Stimulated activated CD4-positive, alpha-beta T cell treated with anti-CD3 and anti-CD28 coated beads, Interleukin-15, amount 100 ng/mL, for 1 hour (primary cell): ENCODE results near the gene COL19A1.

ENCODE experiments used
- DNase-seq, 2 donors: peaks; one replicate each; pipeline ENCODE4 v3.0.0-alpha.2; 2020; ENCODE audit warnings: low read depth in 1 of 2, low spot score in 1 of 2

The COL19A1 gene

DNA sequence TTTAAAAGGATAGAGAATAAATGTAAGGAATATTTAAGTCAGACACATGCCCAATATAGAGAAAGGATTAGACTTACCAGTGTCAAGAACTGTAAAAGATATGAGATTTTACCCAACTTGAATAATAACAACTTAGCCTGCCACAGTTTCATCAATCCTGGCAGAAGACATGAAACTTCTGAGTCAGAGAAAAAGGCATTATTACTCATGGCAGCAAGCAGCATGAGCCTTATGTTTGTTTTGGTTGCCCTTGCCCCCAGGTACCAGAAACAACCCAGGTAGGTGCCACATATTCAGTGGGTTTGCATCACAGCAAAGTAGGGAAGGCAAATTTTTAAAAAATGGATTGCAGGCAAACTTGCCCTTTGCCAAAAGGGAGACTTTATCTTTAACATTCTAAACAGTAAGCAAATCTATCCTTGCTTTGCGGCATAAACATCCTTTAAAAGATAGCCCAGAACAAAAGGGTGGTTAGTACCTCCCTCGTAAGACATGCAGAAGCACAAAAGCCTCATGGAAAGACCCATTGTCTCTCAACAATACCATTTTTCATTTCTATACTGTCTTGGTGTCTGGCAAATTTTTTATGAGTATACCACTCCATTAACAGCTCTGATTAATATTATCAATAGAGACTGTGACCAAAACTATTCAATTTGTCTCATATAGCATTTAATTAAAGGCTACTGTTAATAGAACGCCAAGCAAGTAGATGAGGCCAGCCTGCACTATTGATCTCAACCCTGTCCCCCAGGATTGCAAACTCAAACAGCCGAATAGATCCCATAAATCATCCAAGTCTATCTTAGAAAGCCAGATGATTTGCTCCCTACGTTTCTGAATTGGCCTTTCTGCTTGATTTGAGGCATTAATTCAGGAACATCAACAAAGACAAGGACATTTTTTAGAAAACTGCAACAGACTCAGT lies 185.1 kb downstream of the COL19A1 start:
- no peak for DNase-seq

DNA sequence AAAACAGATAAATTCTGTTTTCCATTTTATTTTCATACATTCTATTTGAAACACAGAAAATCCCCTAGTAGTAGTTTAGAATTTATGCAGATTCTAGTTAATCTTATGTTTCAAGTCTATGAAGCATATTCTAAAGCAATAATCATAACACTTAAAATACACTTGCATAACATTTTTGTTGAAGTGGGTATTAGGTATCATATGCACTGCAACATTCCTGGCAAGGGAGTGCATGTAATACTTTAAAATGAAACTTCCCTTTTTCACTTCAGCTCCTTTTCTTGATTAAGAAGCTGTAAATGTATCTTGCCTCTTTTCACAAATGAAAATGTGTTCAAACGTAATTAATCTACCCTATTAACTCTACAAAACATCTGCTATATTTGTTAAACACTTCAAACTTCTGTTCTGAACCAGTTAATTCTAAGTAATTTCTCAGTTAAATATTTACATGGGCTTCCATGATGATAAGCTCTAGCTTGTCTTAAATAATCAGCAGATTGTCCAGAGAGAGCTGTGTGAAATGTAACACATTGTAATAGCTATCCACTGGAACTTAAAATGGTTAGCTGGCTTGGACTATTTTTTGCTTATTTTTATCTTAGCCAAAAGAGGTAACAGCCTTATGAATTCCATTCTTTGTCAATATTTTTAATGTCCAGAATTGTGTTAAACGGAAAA lies 192.8 kb downstream of the COL19A1 start:
- no peak for DNase-seq

DNA sequence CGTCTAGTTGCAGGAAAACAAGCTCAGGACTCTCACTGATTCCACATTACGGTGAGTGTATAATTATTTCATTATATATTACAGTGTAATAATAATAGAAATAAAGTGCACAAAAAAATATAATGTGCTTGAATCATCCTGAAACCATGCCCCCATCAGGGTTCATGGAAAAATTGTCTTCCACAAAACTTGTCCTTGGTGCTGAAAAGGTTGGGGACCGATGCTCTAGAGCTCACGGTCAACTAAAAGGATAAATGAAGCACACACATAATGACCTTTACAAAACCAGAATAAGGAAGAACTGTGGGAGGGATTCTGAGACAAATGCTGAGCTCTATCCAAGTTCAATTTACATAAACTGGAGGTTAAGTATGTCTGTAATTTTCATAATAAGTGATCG lies 194.3 kb downstream of the COL19A1 start:
- DNase-seq: no peak

GRCh38 chr6:70061546-70061945 lies 195.2 kb downstream of the COL19A1 start:
- no peak for DNase-seq

DNA sequence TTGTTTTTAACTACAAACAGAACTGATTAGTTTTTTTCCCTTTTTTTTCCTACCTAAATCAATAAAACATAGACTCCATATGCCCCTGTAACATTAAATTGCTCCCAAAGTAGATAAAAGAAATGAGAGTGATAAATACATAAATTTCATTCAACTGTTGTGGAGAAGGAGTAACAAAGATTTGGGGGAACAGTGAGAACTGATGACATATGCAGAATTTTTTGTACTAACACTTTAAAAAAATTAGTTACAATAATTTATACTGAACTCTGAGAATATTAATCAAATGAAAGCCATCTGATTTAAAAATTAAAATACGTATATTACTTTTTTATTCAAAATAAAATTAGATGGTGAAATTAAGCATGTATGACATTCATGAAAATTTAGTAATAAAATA lies 195.7 kb downstream of the COL19A1 start:
- no peak for DNase-seq

DNA sequence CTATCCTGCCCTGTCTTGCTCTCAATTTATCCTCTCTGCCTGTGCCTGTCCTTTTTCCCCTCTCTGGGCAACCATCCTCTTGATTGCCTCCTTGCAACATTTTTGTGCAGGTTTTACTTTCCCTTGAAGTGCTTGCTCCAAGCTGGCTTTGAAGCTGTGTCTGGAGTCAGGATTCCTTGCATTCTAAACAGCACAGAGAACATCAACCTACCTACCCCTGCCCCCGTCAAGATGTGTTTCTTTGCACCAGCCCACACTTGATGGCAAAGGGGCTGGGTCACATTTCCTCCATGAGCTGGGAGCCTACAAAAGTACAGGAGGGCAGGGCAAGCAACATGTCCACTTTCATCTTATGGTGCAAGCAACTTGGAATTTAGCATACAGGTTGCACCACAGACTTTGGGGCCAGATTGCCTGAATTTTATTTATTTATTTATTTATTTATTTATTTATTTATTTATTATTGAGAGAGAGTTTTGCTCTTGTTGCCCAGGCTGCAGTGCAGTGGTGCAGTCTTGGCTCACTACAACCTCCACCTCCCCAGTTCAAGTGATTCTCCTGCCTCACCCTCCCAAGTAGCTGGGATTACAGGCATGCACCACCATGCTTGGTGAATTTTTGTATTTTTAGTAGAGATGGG lies 206.3 kb downstream of the COL19A1 start:
- DNase-seq: no peak

DNA sequence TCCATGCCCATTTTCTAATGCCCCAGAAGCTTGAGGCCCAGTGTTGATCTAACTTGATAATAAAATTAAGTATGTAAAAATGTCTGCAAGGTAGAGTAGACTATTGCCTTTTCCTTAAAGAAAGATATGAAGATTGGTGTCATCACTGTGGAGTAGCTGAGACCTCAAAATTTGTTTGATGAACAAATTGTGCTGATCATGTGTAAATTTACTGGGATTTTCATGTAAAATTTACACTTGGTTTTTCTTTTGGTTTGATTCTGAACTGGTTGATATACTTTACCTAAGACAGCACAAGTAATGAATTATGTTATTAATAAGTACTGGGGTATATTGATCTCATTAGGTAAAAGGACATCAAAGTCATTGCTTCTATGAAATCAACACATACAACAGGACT lies 207.3 kb downstream of the COL19A1 start:
- DNase-seq: no peak

DNA sequence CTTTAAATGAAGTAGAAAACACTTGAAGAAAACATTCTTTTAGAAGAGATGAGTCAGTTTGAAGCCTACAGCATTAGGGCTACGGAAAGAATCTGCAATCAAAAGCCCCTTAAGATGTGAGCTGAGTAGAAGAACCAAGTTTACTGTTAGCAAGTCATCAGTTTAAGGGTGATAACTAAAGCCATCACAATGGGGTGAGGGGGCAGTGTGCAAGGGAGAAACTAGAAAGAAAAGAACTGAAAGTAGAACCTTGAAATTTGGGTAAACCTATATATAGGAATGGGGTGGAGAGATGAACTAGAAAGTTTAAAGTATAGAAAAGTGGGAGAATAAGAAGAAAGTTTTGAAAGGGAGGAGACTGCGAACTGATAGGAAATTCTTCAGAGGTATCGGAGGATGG lies 212.9 kb downstream of the COL19A1 start:
- DNase-seq: no peak

- no peak for DNase-seq
Observed at GRCh38 chr6:70080443-70081070, 214.2 kb downstream of the COL19A1 start.

- DNase-seq: no peak
Observed at GRCh38 chr6:70082830-70083229, 216.5 kb downstream of the COL19A1 start.

- DNase-seq: no peak
Observed at GRCh38 chr6:70086806-70087205, 220.4 kb downstream of the COL19A1 start.

- DNase-seq: no peak
Observed at GRCh38 chr6:70094156-70094555, 227.8 kb downstream of the COL19A1 start.

DNA sequence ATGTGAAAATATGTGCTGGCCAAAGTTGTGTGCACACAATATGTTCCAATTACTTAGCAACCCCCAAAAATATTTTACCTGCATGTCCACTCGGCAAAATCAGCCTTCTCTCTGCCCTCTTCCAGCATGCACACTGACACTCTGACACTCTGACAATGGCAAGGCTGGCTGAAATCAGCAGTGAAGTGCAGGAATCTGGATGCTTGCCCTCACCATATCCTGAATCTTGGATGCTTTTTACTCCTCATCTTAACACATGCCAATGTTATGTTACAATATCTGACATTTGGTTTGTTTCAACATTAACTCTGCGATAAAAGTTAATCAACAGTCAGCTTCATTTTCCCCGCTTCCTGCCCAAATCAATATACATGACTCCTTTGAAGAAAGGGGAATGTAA lies 233.4 kb downstream of the COL19A1 start:
- no peak for DNase-seq

- DNase-seq: no peak
Observed at GRCh38 chr6:70103798-70104197, 237.4 kb downstream of the COL19A1 start.

GRCh38 chr6:70107852-70108629 lies 241.7 kb downstream of the COL19A1 start:
- no peak for DNase-seq

DNA sequence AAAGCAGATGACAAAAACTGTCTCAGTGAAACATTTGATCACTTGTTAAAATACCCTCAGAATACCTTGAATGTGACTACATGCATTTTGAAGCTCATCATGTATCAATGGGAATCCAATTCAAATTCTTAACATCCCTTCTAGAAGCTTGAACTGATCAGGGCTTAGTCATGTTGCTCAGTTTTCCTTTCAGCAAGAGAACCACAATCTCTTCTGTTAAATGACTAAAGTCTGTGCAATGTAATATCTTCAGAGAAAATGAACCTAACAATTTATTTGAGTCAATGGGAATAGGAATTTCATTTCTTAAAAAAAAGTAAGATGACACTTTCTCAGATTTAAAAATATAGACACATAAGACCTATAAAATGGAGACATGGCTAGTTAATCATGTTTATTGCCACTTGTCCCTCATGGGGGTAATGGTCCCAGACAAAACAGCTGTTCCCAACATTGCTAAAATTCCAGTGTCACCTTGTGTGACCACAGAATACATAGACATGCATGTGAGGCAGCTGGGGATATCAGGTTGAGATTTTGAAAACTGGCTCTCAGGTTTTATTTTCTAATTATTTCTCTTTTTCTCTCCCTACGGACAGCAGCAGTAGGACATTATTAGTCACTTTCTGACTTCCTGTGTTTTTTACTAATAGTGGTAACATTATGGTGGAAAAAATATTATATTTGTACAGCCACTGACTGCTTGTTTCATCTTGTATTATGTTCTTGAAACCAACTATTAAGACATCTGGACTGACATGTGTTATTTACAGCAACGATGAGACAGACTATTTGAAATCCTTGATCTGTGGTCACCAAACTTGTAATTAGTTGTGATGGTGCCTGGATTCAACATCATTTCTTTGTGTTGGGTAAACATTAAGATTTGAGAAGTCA lies 244.0 kb downstream of the COL19A1 start:
- DNase-seq: no peak

DNA sequence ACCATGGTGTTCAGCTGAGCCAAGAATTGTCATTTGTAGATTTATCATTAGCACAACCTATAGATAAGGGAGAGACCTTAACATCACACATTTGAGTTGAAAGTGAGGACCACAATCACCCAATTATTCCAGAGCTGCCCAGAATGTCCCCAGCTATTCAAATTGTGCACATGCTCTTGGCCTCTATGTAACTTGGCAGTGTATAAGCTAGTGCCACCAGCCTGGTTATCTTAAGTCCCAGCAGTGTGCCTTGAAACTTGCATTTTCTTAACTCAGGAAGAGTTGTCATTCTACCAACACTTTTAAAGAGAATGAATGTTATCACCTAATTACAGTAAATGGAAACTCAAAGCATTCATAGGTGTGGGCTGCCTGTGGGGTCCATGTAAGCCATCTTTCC lies 245.4 kb downstream of the COL19A1 start:
- DNase-seq: no peak

- DNase-seq: no peak
Observed at GRCh38 chr6:70112716-70113115, 246.4 kb downstream of the COL19A1 start.

- DNase-seq: no peak
Observed at GRCh38 chr6:70113171-70113570, 246.8 kb downstream of the COL19A1 start.

DNA sequence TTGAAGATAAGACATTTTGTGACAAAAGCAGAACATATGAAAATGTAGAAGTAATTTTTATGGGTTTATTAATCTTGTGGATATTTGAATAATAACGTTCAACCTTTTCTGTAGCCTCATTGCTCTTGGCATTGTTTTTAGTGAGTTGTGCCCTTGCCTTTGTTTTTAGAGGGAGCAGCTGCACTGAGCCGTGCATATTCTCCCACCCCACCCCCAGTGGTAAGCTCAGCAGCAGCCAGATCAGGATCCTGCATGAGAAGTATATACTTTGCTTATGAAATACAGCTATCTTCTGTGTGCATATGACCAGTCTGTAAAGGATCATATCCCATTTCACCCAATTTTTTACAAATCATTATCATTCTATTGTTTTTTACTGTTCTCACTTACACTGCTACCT lies 252.3 kb downstream of the COL19A1 start:
- DNase-seq: no peak
